Measurements from ENCODE around the gene ZNF487.

- no peak for TF ChIP-seq EP300 (conservative IDR thresholded peaks at IDR 0.05; ENCODE audit: poor library complexity, severe bottlenecking)
- TF ChIP-seq EZH2 (IDR thresholded peaks at IDR 0.05; ENCODE audit: borderline replicate concordance, insufficient read depth, low read length, poor library complexity, severe bottlenecking): no peak
- TF ChIP-seq CTCF (IDR thresholded peaks at IDR 0.05; ENCODE audit: poor library complexity, severe bottlenecking): no peak
- TF ChIP-seq POLR2AphosphoS5 (IDR thresholded peaks at IDR 0.05): no peak
- no peak for TF ChIP-seq RAD21 (conservative IDR thresholded peaks at IDR 0.05)
- no peak for TF ChIP-seq MXI1 (conservative IDR thresholded peaks at IDR 0.05; ENCODE audit: poor library complexity, severe bottlenecking)
- no peak for TF ChIP-seq TAF1 (IDR thresholded peaks at IDR 0.05; ENCODE audit: low read depth)
Observed at GRCh38 chr10:43502931-43503330, 66.0 kb downstream of the ZNF487 start.

All from neural cell (in vitro differentiated cells).